ENCODE data around the gene NDUFAF3. TPM values are rescaled to one million over a fixed set of nuclear protein-coding genes. Genes with fewer than 3 reads are reported as not detected.

The NDUFAF3 gene
- total and polyA plus RNA-seq, 2 donors (not counting 3 experiments of a cell fraction or from before 2014, with no cell fraction given) = 91.1 to 91.4 TPM

- Histone ChIP-seq H3K27me3 (ENCODE audit: control insufficient read depth in 2 of 2, insufficient read depth in 2 of 2, low read length in 2 of 2) (no peaks in the 10 kb centered on the region), H3K9me1 (replicated peaks; ENCODE audit: control insufficient read depth, extremely low read depth, insufficient read depth, low read length) (no peaks in the 10 kb centered on the region), H3K9me3 (replicated peaks; ENCODE audit: control insufficient read depth, insufficient read depth, low read length) (no peaks in the 10 kb centered on the region), H4K20me1 (replicated peaks; ENCODE audit: control insufficient read depth, extremely low read depth, insufficient read depth, low read length) (no peaks in the 10 kb centered on the region), H2AFZ (ENCODE audit: low read depth, low read length) (no peak overlapping the region), H3K9ac (replicated peaks; ENCODE audit: extremely low read depth, insufficient read depth, low read length) (no peak overlapping the region), H3K27ac (ENCODE audit: insufficient read depth, low read depth, low read length) (no peak overlapping the region), H3K4me2 (ENCODE audit: insufficient read depth, low read length) (no peak overlapping the region), H3K4me3 (replicated peaks in 1 of 3; ENCODE audit: insufficient read depth in 1 of 3, low read depth in 1 of 3, low read length in 3 of 3) (no peak overlapping the region), H3K36me3 (ENCODE audit: control insufficient read depth in 2 of 2, extremely low read depth in 1 of 2, insufficient read depth in 2 of 2, low read length in 2 of 2) (peaks cover 0 to 3% of the 10 kb centered on the region in 2 experiments), H3K79me2 (ENCODE audit: control insufficient read depth, insufficient read depth, low read length) (peaks cover 19% of the 10 kb centered on the region), H3K4me1 (ENCODE audit: control insufficient read depth, extremely low read depth, insufficient read depth, low read length) (peaks cover 20% of the 10 kb centered on the region)
- FAIRE-seq = no peak
- ChIA-PET POLR2A (interaction anchor here (5.4 kb wide), 1 partner anchor 14 kb away, joined by 40 read pairs; the partner anchor contains the start of gene WDR6), CTCF (interaction anchor here (1.1 to 4.8 kb wide), 2 partner anchors 14 to 28 kb away, joined by 3 to 25 read pairs; partner anchors contain the start of genes NDUFAF3 and WDR6)
- dilution Hi-C loops (cut with MboI; ENCODE audit: extremely low pct_ligation_motif_present, low sequenced_read_pairs) (no loop called here), intact Hi-C loops (cut with micrococcal nuclease) (no loop called here)
- DNase-seq (ENCODE audit: low read depth, low spot score) = no peak
- no TSS peak for BruUV-seq (replicated peaks)
- TF ChIP-seq GATA2 (IDR thresholded peaks at IDR 0.05; ENCODE audit: insufficient read depth, insufficient read length, low read depth, low read length) (peak; percentile 35), CTCF (IDR thresholded peaks at IDR 0.05; ENCODE audit: extremely low read depth in 1 of 2, insufficient read depth in 1 of 2, low read depth in 1 of 2, low read length in 2 of 2) (no peak)
These were observed 28.1 kb upstream of the NDUFAF3 start for GRCh38 chr3:48993834-48994233.

- Histone ChIP-seq H3K4me2 (ENCODE audit: insufficient read depth, low read length) (no peak overlapping the region), H3K9ac (replicated peaks; ENCODE audit: extremely low read depth, insufficient read depth, low read length) (no peak overlapping the region), H3K36me3 (ENCODE audit: control insufficient read depth in 2 of 2, extremely low read depth in 1 of 2, insufficient read depth in 2 of 2, low read length in 2 of 2) (peaks cover 0 to 3% of the 10 kb centered on the region in 2 experiments), H3K9me1 (replicated peaks; ENCODE audit: control insufficient read depth, extremely low read depth, insufficient read depth, low read length) (no peaks in the 10 kb centered on the region), H3K4me1 (ENCODE audit: control insufficient read depth, extremely low read depth, insufficient read depth, low read length) (peaks cover 3% of the 10 kb centered on the region), H4K20me1 (replicated peaks; ENCODE audit: control insufficient read depth, extremely low read depth, insufficient read depth, low read length) (no peaks in the 10 kb centered on the region), H3K4me3 (replicated peaks in 1 of 3; ENCODE audit: insufficient read depth in 1 of 3, low read depth in 1 of 3, low read length in 3 of 3) (no peak overlapping the region), H3K27me3 (ENCODE audit: control insufficient read depth in 2 of 2, insufficient read depth in 2 of 2, low read length in 2 of 2) (no peaks in the 10 kb centered on the region), H3K79me2 (ENCODE audit: control insufficient read depth, insufficient read depth, low read length) (peaks cover 5% of the 10 kb centered on the region), H2AFZ (ENCODE audit: low read depth, low read length) (no peak overlapping the region), H3K9me3 (replicated peaks; ENCODE audit: control insufficient read depth, insufficient read depth, low read length) (no peaks in the 10 kb centered on the region), H3K27ac (ENCODE audit: insufficient read depth, low read depth, low read length) (no peak overlapping the region)
- ChIA-PET POLR2A (interaction anchor here (0.5 kb wide), 1 partner anchor 205 kb away, joined by 8 read pairs; no protein-coding TSS in a partner anchor), CTCF (interaction anchor here (1.3 to 4.8 kb wide), 3 partner anchors 9 to 12 kb away, joined by 3 to 25 read pairs (median 8); partner anchors contain the start of gene WDR6)
- TF ChIP-seq GATA2 (IDR thresholded peaks at IDR 0.05; ENCODE audit: insufficient read depth, insufficient read length, low read depth, low read length) = no peak
- no peak for TF ChIP-seq MYC (IDR thresholded peaks at IDR 0.05; ENCODE audit: low read depth, low read length)
- no peak for TF ChIP-seq MAX (IDR thresholded peaks at IDR 0.05; ENCODE audit: insufficient read depth, insufficient read length)
- TF ChIP-seq POLR2AphosphoS5 (IDR thresholded peaks at IDR 0.05; ENCODE audit: insufficient read depth, low read depth, low read length) = no peak
- no peak for TF ChIP-seq EZH2 (IDR thresholded peaks at IDR 0.05; ENCODE audit: borderline replicate concordance, low read depth, low read length, severe bottlenecking)
- no peak for TF ChIP-seq CTCF (IDR thresholded peaks at IDR 0.05; ENCODE audit: extremely low read depth in 1 of 2, insufficient read depth in 1 of 2, low read depth in 1 of 2, low read length in 2 of 2)
- no peak for TF ChIP-seq FOS (IDR thresholded peaks at IDR 0.05; ENCODE audit: borderline replicate concordance, insufficient read depth, low read length)
- TF ChIP-seq POLR2A (IDR thresholded peaks at IDR 0.05; ENCODE audit: low read depth, low read length) = no peak
- TF ChIP-seq JUN (IDR thresholded peaks at IDR 0.05; ENCODE audit: borderline replicate concordance, insufficient read depth, insufficient read length, low read depth) = no peak
- FAIRE-seq (no peak), DNase-seq (ENCODE audit: low read depth, low spot score) (no peak)
- no TSS peak for BruUV-seq (replicated peaks)
- intact Hi-C loops (cut with micrococcal nuclease) = no loop called here
- dilution Hi-C loops (cut with MboI; ENCODE audit: extremely low pct_ligation_motif_present, low sequenced_read_pairs) = no loop called here
These were observed 25.3 kb upstream of the NDUFAF3 start for GRCh38 chr3:48996640-48997039.
